GM21528 (cell line): ENCODE results near the gene USP3.

ENCODE experiments used
- ATAC-seq: cut with Tn5 transposase; IDR thresholded peaks from one replicate; pipeline ENCODE4 v1.9.1; 2021; ENCODE audit warnings: mild to moderate bottlenecking, moderate library complexity; ENCODE audit not compliant: unreplicated experiment, low FRiP score

USP3 gene

GRCh38 chr15:63582179-63582578, 77.8 kb downstream of the USP3 start:
- ATAC-seq, result no peak

GRCh38 chr15:63582718-63583426, 78.5 kb downstream of the USP3 start:
- ATAC-seq, result no peak

GRCh38 chr15:63586790-63587189, 82.4 kb downstream of the USP3 start:
- ATAC-seq, result no peak

- no peak for ATAC-seq
Measured at GRCh38 chr15:63587527-63587926, 83.1 kb downstream of the USP3 start.

GRCh38 chr15:63588826-63589225, 84.4 kb downstream of the USP3 start:
- ATAC-seq, result no peak

GRCh38 chr15:63593705-63594671, 89.6 kb downstream of the USP3 start:
- ATAC-seq, result no peak

- ATAC-seq, result no peak
Measured at GRCh38 chr15:63595065-63595464, 90.7 kb downstream of the USP3 start.

GRCh38 chr15:63595688-63596087, 91.3 kb downstream of the USP3 start:
- ATAC-seq, result no peak

- ATAC-seq, result no peak
Measured at GRCh38 chr15:63596676-63597037, 92.3 kb downstream of the USP3 start.

- no peak for ATAC-seq
Measured at GRCh38 chr15:63597038-63597790, 92.8 kb downstream of the USP3 start, which contains the start of gene FBXL22. Gene FBXL22 (plus strand): TSS chr15:63597387. CDS start chr15:63597393, 6 bp downstream.

- no peak for ATAC-seq
Measured at GRCh38 chr15:63597821-63598220, 93.4 kb downstream of the USP3 start.

GRCh38 chr15:63598473-63599400, 94.3 kb downstream of the USP3 start:
- no peak for ATAC-seq

- no peak for ATAC-seq
Measured at GRCh38 chr15:63599401-63600000, 95.1 kb downstream of the USP3 start.

GRCh38 chr15:63600001-63600615, 95.7 kb downstream of the USP3 start:
- ATAC-seq, result no peak

GRCh38 chr15:63600616-63601025, 96.2 kb downstream of the USP3 start:
- peak; percentile 64 for ATAC-seq

GRCh38 chr15:63601026-63601703, 96.8 kb downstream of the USP3 start:
- peak; percentile 26 for ATAC-seq

GRCh38 chr15:63601704-63602185, 97.4 kb downstream of the USP3 start:
- no peak for ATAC-seq

- no peak for ATAC-seq
Measured at GRCh38 chr15:63602595-63602994, 98.2 kb downstream of the USP3 start.
